ENCODE results near the gene C3orf52. TPM values are rescaled to one million over a fixed set of nuclear protein-coding genes. Genes with fewer than 3 reads are reported as not detected.
A peak's percentile ranks its signal among the peaks of the same experiment; 100 is the strongest.

C3orf52 gene
- total RNA-seq, 1 experiment from 2014 or later, result 12.6 TPM

DNA sequence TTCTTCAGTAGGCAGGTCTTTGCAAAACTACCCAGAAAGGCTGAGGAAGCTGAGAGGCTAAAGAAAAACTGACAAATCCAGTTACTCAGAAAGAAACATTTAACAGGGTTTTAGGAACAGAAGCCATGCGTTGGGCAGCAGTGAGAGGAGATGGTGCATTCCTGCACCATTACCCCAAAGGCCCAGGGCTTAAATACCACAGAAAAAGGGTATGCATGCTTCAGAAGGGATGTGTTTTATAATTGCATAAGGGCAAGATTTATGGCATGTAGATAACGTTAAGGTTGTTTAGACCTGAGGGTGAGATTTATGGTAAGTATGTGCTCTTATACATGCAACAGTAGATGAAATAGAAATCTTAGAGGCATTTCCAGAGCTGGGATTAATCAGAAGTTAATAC lies 10.0 kb downstream of the C3orf52 start:
- H3K36me3 ChIP-seq (ENCODE audit: control insufficient read depth, insufficient read depth, low read length), result no peaks in the 10 kb centered on the region
- peaks cover 46% of the 10 kb centered on the region for H3K4me1 ChIP-seq (ENCODE audit: control insufficient read depth, insufficient read depth, low read length)
- H3K27me3 ChIP-seq (ENCODE audit: control insufficient read depth, insufficient read depth, low read length), result no peaks in the 10 kb centered on the region
- H3K27ac ChIP-seq (ENCODE audit: low read length), result peak overlapping the region; percentile 75
- ChIA-PET CTCF (no interaction called here), POLR2A (no interaction called here)
- in situ Hi-C loops (cut with HindIII; ENCODE audit: low pct_unique_long_range_greater_than_20kb, low sequenced_read_pairs), result no loop called here
- no TSS peak for BruUV-seq (replicated peaks)
- H3K9me3 ChIP-seq (ENCODE audit: control insufficient read depth, insufficient read depth, low read depth, low read length), result no peaks in the 10 kb centered on the region
- no peak for DNase-seq (ENCODE audit: low read depth, low spot score)
- intact Hi-C loops (cut with micrococcal nuclease; ENCODE audit: unreplicated experiment), result no loop called here
- TF ChIP-seq, protein P1, sequence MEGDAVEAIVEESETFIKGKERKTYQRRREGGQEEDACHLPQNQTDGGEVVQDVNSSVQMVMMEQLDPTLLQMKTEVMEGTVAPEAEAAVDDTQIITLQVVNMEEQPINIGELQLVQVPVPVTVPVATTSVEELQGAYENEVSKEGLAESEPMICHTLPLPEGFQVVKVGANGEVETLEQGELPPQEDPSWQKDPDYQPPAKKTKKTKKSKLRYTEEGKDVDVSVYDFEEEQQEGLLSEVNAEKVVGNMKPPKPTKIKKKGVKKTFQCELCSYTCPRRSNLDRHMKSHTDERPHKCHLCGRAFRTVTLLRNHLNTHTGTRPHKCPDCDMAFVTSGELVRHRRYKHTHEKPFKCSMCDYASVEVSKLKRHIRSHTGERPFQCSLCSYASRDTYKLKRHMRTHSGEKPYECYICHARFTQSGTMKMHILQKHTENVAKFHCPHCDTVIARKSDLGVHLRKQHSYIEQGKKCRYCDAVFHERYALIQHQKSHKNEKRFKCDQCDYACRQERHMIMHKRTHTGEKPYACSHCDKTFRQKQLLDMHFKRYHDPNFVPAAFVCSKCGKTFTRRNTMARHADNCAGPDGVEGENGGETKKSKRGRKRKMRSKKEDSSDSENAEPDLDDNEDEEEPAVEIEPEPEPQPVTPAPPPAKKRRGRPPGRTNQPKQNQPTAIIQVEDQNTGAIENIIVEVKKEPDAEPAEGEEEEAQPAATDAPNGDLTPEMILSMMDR (IDR thresholded peaks at IDR 0.05), result no peak
- no peak for TF ChIP-seq SIN3A (IDR thresholded peaks at IDR 0.05; ENCODE audit: borderline replicate concordance, insufficient read depth, low read depth, low read length)
- TF ChIP-seq, protein P2, sequence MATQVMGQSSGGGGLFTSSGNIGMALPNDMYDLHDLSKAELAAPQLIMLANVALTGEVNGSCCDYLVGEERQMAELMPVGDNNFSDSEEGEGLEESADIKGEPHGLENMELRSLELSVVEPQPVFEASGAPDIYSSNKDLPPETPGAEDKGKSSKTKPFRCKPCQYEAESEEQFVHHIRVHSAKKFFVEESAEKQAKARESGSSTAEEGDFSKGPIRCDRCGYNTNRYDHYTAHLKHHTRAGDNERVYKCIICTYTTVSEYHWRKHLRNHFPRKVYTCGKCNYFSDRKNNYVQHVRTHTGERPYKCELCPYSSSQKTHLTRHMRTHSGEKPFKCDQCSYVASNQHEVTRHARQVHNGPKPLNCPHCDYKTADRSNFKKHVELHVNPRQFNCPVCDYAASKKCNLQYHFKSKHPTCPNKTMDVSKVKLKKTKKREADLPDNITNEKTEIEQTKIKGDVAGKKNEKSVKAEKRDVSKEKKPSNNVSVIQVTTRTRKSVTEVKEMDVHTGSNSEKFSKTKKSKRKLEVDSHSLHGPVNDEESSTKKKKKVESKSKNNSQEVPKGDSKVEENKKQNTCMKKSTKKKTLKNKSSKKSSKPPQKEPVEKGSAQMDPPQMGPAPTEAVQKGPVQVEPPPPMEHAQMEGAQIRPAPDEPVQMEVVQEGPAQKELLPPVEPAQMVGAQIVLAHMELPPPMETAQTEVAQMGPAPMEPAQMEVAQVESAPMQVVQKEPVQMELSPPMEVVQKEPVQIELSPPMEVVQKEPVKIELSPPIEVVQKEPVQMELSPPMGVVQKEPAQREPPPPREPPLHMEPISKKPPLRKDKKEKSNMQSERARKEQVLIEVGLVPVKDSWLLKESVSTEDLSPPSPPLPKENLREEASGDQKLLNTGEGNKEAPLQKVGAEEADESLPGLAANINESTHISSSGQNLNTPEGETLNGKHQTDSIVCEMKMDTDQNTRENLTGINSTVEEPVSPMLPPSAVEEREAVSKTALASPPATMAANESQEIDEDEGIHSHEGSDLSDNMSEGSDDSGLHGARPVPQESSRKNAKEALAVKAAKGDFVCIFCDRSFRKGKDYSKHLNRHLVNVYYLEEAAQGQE (IDR thresholded peaks at IDR 0.05; ENCODE audit: insufficient read depth in 1 of 2, low read depth in 2 of 2, low read length in 1 of 2), result no peak
- TF ChIP-seq POLR2AphosphoS5 (IDR thresholded peaks at IDR 0.05; ENCODE audit: low read depth, low read length), result no peak
- TF ChIP-seq TCF7L2 (IDR thresholded peaks at IDR 0.05; ENCODE audit: low read depth, low read length), result no peak
- 0 out of 2 replicates have a peak, but pooled peaks have one; percentile 14 for ATAC-seq
- no peak overlapping the region for H3K4me3 ChIP-seq (ENCODE audit: low read depth in 2 of 2, low read length in 2 of 2)

DNA sequence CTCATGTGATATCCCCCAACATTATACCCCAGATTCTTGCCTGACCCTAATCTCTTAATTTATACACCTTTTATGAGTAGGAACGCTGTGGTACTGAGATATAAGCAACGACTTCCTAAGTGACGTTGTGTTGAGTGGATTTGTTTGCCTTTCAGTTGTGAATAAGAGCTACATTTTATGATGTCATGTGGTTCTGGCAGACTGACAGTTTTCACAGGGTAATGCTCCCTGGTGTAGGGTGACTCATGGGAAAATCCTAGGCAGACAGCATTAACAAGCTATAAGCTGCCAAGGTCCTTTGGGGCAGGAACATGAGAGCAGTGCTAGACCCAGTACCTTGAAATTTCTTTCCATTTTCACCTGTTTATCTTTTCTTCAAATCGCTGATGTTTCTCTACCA lies 11.2 kb downstream of the C3orf52 start:
- ChIA-PET CTCF (interaction anchor here (0.6 to 1.0 kb wide), 2 partner anchors 14 to 98 kb away, joined by 3 to 4 read pairs; no protein-coding TSS in a partner anchor), POLR2A (no interaction called here)
- ATAC-seq, result peak; percentile 97
- no TSS peak for BruUV-seq (replicated peaks)
- Histone ChIP-seq H3K4me3 (ENCODE audit: low read depth in 2 of 2, low read length in 2 of 2) (no peak overlapping the region), H3K27ac (ENCODE audit: low read length) (peak overlapping the region; percentile 75), H3K36me3 (ENCODE audit: control insufficient read depth, insufficient read depth, low read length) (no peaks in the 10 kb centered on the region), H3K9me3 (ENCODE audit: control insufficient read depth, insufficient read depth, low read depth, low read length) (no peaks in the 10 kb centered on the region), H3K27me3 (ENCODE audit: control insufficient read depth, insufficient read depth, low read length) (no peaks in the 10 kb centered on the region), H3K4me1 (ENCODE audit: control insufficient read depth, insufficient read depth, low read length) (peaks cover 38% of the 10 kb centered on the region)
- peak; percentile 99 for DNase-seq (ENCODE audit: low read depth, low spot score)
- in situ Hi-C loops (cut with HindIII; ENCODE audit: low pct_unique_long_range_greater_than_20kb, low sequenced_read_pairs) (no loop called here), intact Hi-C loops (cut with micrococcal nuclease; ENCODE audit: unreplicated experiment) (no loop called here)
- TF ChIP-seq SIN3A (IDR thresholded peaks at IDR 0.05; ENCODE audit: borderline replicate concordance, insufficient read depth, low read depth, low read length), result no peak
- peak; percentile 67; the same call in 1 of the 2 replicates for TF ChIP-seq POLR2AphosphoS5 (IDR thresholded peaks at IDR 0.05; ENCODE audit: low read depth, low read length)

DNA sequence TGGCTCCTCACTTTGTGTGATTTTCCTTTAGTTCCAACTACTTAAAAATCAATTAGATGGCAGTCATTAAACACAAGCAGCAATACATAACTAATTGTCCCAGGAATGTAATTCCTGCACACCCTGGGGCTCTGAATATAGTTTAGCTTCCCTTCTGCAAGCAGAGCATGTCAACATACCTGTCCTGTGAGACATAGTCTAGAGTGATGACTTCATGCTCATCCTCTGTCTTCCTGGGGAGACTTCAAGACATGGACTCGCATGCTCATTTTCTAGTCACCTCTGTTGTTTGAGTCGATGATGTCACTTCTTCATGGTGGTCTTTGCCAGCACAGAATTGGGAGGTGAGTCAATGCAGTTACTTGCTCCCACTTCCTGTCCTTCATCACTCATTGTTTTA lies 15.7 kb downstream of the C3orf52 start:
- no TSS peak for BruUV-seq (replicated peaks)
- H3K27me3 ChIP-seq (ENCODE audit: control insufficient read depth, insufficient read depth, low read length), result no peaks in the 10 kb centered on the region
- POLR2A ChIA-PET, result no interaction called here
- no peak overlapping the region for H3K4me3 ChIP-seq (ENCODE audit: low read depth in 2 of 2, low read length in 2 of 2)
- TF ChIP-seq POLR2AphosphoS5 (IDR thresholded peaks at IDR 0.05; ENCODE audit: low read depth, low read length) (no peak), SIN3A (IDR thresholded peaks at IDR 0.05; ENCODE audit: borderline replicate concordance, insufficient read depth, low read depth, low read length) (no peak), TCF7L2 (IDR thresholded peaks at IDR 0.05; ENCODE audit: low read depth, low read length) (no peak)
- TF ChIP-seq, protein P2 (IDR thresholded peaks at IDR 0.05; ENCODE audit: insufficient read depth in 1 of 2, low read depth in 2 of 2, low read length in 1 of 2), result no peak
- TF ChIP-seq, protein P1 (IDR thresholded peaks at IDR 0.05), result no peak
- no peaks in the 10 kb centered on the region for H3K9me3 ChIP-seq (ENCODE audit: control insufficient read depth, insufficient read depth, low read depth, low read length)
- CTCF ChIA-PET, result no interaction called here
- intact Hi-C loops (cut with micrococcal nuclease; ENCODE audit: unreplicated experiment) (no loop called here), in situ Hi-C loops (cut with HindIII; ENCODE audit: low pct_unique_long_range_greater_than_20kb, low sequenced_read_pairs) (no loop called here)
- DNase-seq (ENCODE audit: low read depth, low spot score) (no peak), ATAC-seq (no peak)
- H3K36me3 ChIP-seq (ENCODE audit: control insufficient read depth, insufficient read depth, low read length), result no peaks in the 10 kb centered on the region
- no peak overlapping the region for H3K27ac ChIP-seq (ENCODE audit: low read length)
- H3K4me1 ChIP-seq (ENCODE audit: control insufficient read depth, insufficient read depth, low read length), result peaks cover 14% of the 10 kb centered on the region

Measured in Panc1 (cell line).